HG03025 (cell line): ENCODE results near the gene RTBDN.

Experiments
- ATAC-seq: cut with Tn5 transposase; IDR thresholded peaks from one replicate; pipeline ENCODE4 v1.9.1; 2021; ENCODE audit warnings: mild to moderate bottlenecking, moderate library complexity; ENCODE audit not compliant: unreplicated experiment, low FRiP score

Gene RTBDN

GRCh38 chr19:12783849-12784393 lies 50.5 kb downstream of the RTBDN start:
- ATAC-seq = no peak

GRCh38 chr19:12783291-12783848 lies 51.0 kb downstream of the RTBDN start:
- ATAC-seq = no peak

GRCh38 chr19:12782424-12783290 lies 51.7 kb downstream of the RTBDN start:
- peak; percentile 36 for ATAC-seq

GRCh38 chr19:12782174-12782423 lies 52.3 kb downstream of the RTBDN start:
- no peak for ATAC-seq

- no peak for ATAC-seq
These were observed 55.0 kb downstream of the RTBDN start for GRCh38 chr19:12779162-12779993.

GRCh38 chr19:12778905-12779161 lies 55.5 kb downstream of the RTBDN start:
- ATAC-seq = no peak

- no peak for ATAC-seq
These were observed 56.1 kb downstream of the RTBDN start for GRCh38 chr19:12778017-12778904.

- no peak for ATAC-seq
These were observed 57.0 kb downstream of the RTBDN start for GRCh38 chr19:12777217-12778016.
